Measurements from ENCODE around the gene PARP8.

Gene PARP8

DNA sequence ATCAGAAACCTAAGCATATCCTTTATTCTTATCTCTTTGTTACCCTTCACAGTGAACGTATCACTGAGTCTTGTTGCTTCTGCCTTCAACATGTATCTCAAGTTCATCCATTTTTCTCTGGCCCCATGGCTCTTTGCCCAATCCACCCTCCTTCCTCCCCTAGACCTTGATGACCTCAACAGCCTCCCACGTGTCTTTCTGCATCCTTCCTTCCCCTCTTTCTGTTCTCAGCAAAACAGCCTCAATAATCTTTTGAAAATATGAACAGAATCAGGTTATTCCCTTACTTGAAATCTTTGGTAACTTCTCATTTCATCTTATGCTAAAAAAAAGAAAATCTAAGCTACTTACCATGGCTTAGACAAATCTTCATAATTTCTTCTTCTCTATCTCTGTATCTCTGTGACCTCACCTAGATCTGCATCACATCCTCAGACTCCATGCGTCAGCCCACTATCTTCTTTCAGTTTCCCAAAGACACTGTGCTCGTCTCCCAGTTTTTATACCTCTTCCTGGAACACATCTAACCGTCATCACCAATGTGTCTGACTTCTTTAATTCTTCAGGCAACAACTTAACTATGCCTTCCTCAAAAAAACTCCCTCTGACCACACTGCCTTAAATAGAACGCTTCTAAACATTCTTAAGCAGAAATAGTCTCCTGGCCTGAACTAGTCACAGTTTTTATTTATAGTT lies 208.0 kb downstream of the PARP8 start:
- DNase-seq (ENCODE audit: low spot score) = no peak
- in situ Hi-C loops (cut with MboI; ENCODE audit: low sequenced_read_pairs, unreplicated experiment) = no loop called here
- TF ChIP-seq, protein P1, sequence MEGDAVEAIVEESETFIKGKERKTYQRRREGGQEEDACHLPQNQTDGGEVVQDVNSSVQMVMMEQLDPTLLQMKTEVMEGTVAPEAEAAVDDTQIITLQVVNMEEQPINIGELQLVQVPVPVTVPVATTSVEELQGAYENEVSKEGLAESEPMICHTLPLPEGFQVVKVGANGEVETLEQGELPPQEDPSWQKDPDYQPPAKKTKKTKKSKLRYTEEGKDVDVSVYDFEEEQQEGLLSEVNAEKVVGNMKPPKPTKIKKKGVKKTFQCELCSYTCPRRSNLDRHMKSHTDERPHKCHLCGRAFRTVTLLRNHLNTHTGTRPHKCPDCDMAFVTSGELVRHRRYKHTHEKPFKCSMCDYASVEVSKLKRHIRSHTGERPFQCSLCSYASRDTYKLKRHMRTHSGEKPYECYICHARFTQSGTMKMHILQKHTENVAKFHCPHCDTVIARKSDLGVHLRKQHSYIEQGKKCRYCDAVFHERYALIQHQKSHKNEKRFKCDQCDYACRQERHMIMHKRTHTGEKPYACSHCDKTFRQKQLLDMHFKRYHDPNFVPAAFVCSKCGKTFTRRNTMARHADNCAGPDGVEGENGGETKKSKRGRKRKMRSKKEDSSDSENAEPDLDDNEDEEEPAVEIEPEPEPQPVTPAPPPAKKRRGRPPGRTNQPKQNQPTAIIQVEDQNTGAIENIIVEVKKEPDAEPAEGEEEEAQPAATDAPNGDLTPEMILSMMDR (IDR thresholded peaks at IDR 0.05; ENCODE audit: borderline replicate concordance, control extremely low read depth, extremely low read depth, insufficient read depth, missing control alignments) = no peak

DNA sequence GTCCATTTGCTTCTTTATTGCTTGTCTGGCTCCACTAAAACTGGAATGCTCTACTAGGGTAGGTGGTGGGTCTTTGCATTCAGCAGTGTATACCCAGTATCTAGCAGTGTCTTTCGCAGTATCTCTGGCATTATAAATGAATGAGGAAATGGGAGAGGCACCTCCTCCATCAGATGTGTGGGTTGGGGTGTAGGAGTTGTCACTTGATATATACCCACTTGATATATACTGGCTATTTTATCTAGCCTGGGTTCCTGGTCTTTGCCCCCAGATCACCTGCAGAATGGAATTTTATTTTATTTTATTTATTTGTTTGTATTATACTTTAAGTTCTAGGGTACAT lies 208.5 kb downstream of the PARP8 start:
- in situ Hi-C loops (cut with MboI; ENCODE audit: low sequenced_read_pairs, unreplicated experiment) = no loop called here
- TF ChIP-seq, protein P1 (IDR thresholded peaks at IDR 0.05; ENCODE audit: borderline replicate concordance, control extremely low read depth, extremely low read depth, insufficient read depth, missing control alignments) = no peak
- DNase-seq (ENCODE audit: low spot score) = no peak

DNA sequence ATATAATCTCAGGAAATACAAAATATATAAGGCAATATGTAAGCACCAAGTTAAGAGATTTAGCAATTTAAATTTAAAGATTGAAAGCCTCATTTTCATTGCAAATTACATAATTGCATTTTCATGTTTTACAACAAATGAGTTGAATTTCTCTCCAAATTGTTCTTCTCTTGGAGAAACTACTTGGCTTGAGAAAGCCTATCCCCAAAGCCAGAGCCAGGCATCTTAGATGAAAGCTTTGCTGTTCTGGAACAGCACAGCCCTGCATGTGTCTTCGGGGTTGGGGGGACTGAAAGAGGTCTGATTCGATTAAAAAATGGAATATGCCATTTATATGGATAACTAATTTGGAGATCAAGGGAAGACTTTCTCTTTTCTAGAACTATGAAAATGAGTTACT lies 212.0 kb downstream of the PARP8 start:
- no peak for DNase-seq (ENCODE audit: low spot score)
- in situ Hi-C loops (cut with MboI; ENCODE audit: low sequenced_read_pairs, unreplicated experiment) = no loop called here
- TF ChIP-seq, protein P1 (IDR thresholded peaks at IDR 0.05; ENCODE audit: borderline replicate concordance, control extremely low read depth, extremely low read depth, insufficient read depth, missing control alignments) = no peak

DNA sequence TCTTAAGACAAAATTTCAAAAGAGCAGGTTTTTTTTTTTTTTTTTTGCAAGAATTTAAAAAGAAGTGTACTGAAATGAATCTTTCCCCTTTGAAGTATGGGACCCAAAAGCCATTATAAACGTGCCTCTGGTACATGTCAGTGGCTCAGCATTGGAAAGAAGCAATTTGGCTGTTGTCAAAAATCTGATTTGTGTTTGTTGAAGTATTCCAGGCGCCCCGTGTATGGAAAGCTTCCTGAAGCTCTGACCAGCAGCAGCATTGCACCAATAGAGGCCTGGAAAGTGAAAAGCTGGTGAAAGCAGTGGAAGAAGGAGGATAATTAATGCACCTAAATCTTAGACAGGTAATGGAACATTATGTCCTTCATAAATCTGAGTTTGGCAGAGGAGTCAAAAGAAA lies 215.0 kb downstream of the PARP8 start:
- DNase-seq (ENCODE audit: low spot score) = no peak
- TF ChIP-seq, protein P1 (IDR thresholded peaks at IDR 0.05; ENCODE audit: borderline replicate concordance, control extremely low read depth, extremely low read depth, insufficient read depth, missing control alignments) = no peak
- in situ Hi-C loops (cut with MboI; ENCODE audit: low sequenced_read_pairs, unreplicated experiment) = no loop called here

DNA sequence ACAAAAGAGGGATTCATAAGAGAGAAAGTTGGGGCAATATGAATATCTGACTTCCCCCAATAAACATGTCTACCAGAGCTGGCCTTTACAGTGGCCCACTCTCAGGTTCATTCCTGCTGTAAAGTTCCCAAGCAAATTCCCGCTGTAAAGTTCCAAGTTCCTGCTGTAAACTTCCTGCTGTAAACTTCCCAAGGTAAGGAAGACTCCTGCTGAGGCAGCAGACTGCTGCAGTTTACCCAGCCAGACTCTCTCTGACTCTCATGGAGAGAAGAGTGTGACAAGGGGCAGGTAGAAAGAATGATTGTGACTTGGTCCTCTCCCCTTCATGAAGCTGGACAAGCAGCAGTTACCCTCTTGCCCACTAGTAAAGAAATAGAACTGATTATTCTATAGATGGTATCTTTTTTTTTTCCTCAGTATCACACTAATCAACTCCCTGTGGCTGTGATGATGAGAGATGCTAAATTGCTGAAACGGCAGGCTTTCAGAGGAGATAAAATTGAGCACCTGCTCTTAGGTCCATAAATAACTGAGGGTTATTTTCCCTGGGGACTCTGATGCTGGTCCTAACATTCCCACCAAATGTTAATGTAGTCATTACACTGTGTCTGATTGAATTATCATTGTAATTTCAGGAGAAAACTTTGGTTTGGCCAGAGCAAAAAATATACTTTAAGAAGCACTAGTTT lies 220.4 kb downstream of the PARP8 start:
- DNase-seq (ENCODE audit: low spot score) = no peak
- TF ChIP-seq, protein P1 (IDR thresholded peaks at IDR 0.05; ENCODE audit: borderline replicate concordance, control extremely low read depth, extremely low read depth, insufficient read depth, missing control alignments) = no peak
- in situ Hi-C loops (cut with MboI; ENCODE audit: low sequenced_read_pairs, unreplicated experiment) = no loop called here

DNA sequence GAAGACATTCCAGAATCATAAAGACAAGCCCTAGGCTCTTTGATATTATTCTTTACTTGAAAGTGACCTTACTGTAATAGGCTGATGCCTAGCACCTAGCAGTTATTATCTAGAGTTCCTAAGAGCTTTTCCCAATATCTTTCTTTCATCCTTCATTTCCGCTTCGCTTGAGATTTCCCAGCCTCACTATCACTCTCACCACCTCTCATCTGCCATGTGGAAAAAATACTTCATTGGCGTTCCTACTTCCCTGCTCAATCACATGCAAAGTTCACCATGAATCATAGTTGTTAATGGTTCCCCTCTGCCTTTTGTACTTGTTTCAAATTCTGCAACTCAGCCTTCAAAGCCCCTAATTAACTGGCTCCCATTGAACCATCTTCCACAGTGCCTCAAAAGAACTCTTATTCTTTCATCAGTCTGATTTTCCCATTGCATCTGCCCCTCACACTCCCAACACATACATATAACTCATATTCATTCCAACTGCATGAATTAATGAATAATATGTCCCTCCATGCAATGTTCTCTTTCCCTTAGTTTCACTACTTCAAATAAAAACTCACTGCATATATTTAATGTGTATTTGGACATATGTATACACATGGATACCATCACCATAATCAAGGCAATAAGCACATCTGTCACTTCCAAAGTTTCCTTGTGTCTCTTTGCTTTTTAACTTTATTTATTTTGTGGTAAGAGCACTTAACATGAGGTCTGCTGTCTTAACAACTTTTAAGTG lies 221.6 kb downstream of the PARP8 start:
- TF ChIP-seq, protein P1 (IDR thresholded peaks at IDR 0.05; ENCODE audit: borderline replicate concordance, control extremely low read depth, extremely low read depth, insufficient read depth, missing control alignments) = no peak
- DNase-seq (ENCODE audit: low spot score) = no peak
- in situ Hi-C loops (cut with MboI; ENCODE audit: low sequenced_read_pairs, unreplicated experiment) = no loop called here
